Measurements from ENCODE around the gene GLT1D1.

Gene GLT1D1

GRCh38 chr12:128928361-128928760 lies 75.1 kb downstream of the GLT1D1 start:
- Histone ChIP-seq H3K9me3 (ENCODE audit: low read depth, low read length) (no peaks in the 10 kb centered on the region), H3K4me3 (no peak overlapping the region), H3K36me3 (ENCODE audit: insufficient read depth, low read length) (no peaks in the 10 kb centered on the region), H3K27ac (no peak overlapping the region), H3K9ac (ENCODE audit: insufficient read length) (no peak overlapping the region)
- DNase-seq (ENCODE audit: low read depth, low spot score) = no peak
- TF ChIP-seq POLR2AphosphoS5 (IDR thresholded peaks at IDR 0.05; ENCODE audit: borderline replicate concordance, low read depth, low read length) (no peak), EZH2 (IDR thresholded peaks at IDR 0.05) (no peak), FOXP2 (optimal IDR thresholded peaks at IDR 0.05; ENCODE audit: control extremely low read depth, extremely low read length, insufficient read depth) (no peak)

GRCh38 chr12:128929057-128929456 lies 75.8 kb downstream of the GLT1D1 start:
- H3K27ac ChIP-seq = no peak overlapping the region
- no peak for DNase-seq (ENCODE audit: low read depth, low spot score)
- H3K9ac ChIP-seq (ENCODE audit: insufficient read length) = no peak overlapping the region
- H3K36me3 ChIP-seq (ENCODE audit: insufficient read depth, low read length) = no peaks in the 10 kb centered on the region
- TF ChIP-seq POLR2AphosphoS5 (IDR thresholded peaks at IDR 0.05; ENCODE audit: borderline replicate concordance, low read depth, low read length) = no peak
- TF ChIP-seq FOXP2 (optimal IDR thresholded peaks at IDR 0.05; ENCODE audit: control extremely low read depth, extremely low read length, insufficient read depth) = no peak
- no peak for TF ChIP-seq EZH2 (IDR thresholded peaks at IDR 0.05)
- no peak overlapping the region for H3K4me3 ChIP-seq
- no peaks in the 10 kb centered on the region for H3K9me3 ChIP-seq (ENCODE audit: low read depth, low read length)

- no peak for DNase-seq (ENCODE audit: low read depth, low spot score)
- Histone ChIP-seq H3K36me3 (ENCODE audit: insufficient read depth, low read length) (no peaks in the 10 kb centered on the region), H3K9ac (ENCODE audit: insufficient read length) (no peak overlapping the region), H3K9me3 (ENCODE audit: low read depth, low read length) (no peaks in the 10 kb centered on the region), H3K27ac (no peak overlapping the region), H3K4me3 (no peak overlapping the region)
- TF ChIP-seq FOXP2 (optimal IDR thresholded peaks at IDR 0.05; ENCODE audit: control extremely low read depth, extremely low read length, insufficient read depth) (no peak), POLR2AphosphoS5 (IDR thresholded peaks at IDR 0.05; ENCODE audit: borderline replicate concordance, low read depth, low read length) (no peak), EZH2 (IDR thresholded peaks at IDR 0.05) (no peak)
Measured at GRCh38 chr12:128930606-128931005, 77.3 kb downstream of the GLT1D1 start.

- no peaks in the 10 kb centered on the region for H3K36me3 ChIP-seq (ENCODE audit: insufficient read depth, low read length)
- TF ChIP-seq EZH2 (IDR thresholded peaks at IDR 0.05) (no peak), POLR2AphosphoS5 (IDR thresholded peaks at IDR 0.05; ENCODE audit: borderline replicate concordance, low read depth, low read length) (no peak)
- H3K4me3 ChIP-seq = no peak overlapping the region
- H3K9me3 ChIP-seq (ENCODE audit: low read depth, low read length) = no peaks in the 10 kb centered on the region
- H3K9ac ChIP-seq (ENCODE audit: insufficient read length) = no peak overlapping the region
- no peak for DNase-seq (ENCODE audit: low read depth, low spot score)
- H3K27ac ChIP-seq = no peak overlapping the region
Measured at GRCh38 chr12:128932521-128932920, 79.2 kb downstream of the GLT1D1 start.

GRCh38 chr12:128933039-128933438 lies 79.8 kb downstream of the GLT1D1 start:
- Histone ChIP-seq H3K4me3 (no peak overlapping the region), H3K27ac (no peak overlapping the region), H3K36me3 (ENCODE audit: insufficient read depth, low read length) (no peaks in the 10 kb centered on the region), H3K9me3 (ENCODE audit: low read depth, low read length) (no peaks in the 10 kb centered on the region), H3K9ac (ENCODE audit: insufficient read length) (no peak overlapping the region)
- TF ChIP-seq FOXP2 (optimal IDR thresholded peaks at IDR 0.05; ENCODE audit: control extremely low read depth, extremely low read length, insufficient read depth) = no peak
- no peak for TF ChIP-seq POLR2AphosphoS5 (IDR thresholded peaks at IDR 0.05; ENCODE audit: borderline replicate concordance, low read depth, low read length)
- no peak for TF ChIP-seq EZH2 (IDR thresholded peaks at IDR 0.05)
- no peak for DNase-seq (ENCODE audit: low read depth, low spot score)

GRCh38 chr12:128933926-128934325 lies 80.6 kb downstream of the GLT1D1 start:
- DNase-seq (ENCODE audit: low read depth, low spot score) = no peak
- TF ChIP-seq POLR2AphosphoS5 (IDR thresholded peaks at IDR 0.05; ENCODE audit: borderline replicate concordance, low read depth, low read length) (no peak), FOXP2 (optimal IDR thresholded peaks at IDR 0.05; ENCODE audit: control extremely low read depth, extremely low read length, insufficient read depth) (no peak)
- Histone ChIP-seq H3K36me3 (ENCODE audit: insufficient read depth, low read length) (no peaks in the 10 kb centered on the region), H3K4me3 (no peak overlapping the region), H3K27ac (no peak overlapping the region), H3K9me3 (ENCODE audit: low read depth, low read length) (no peaks in the 10 kb centered on the region), H3K9ac (ENCODE audit: insufficient read length) (no peak overlapping the region)

GRCh38 chr12:128938886-128939285 lies 85.6 kb downstream of the GLT1D1 start:
- DNase-seq (ENCODE audit: low read depth, low spot score) = no peak
- no peak for TF ChIP-seq FOXP2 (optimal IDR thresholded peaks at IDR 0.05; ENCODE audit: control extremely low read depth, extremely low read length, insufficient read depth)
- no peak for TF ChIP-seq EZH2 (IDR thresholded peaks at IDR 0.05)
- no peak overlapping the region for H3K27ac ChIP-seq

GRCh38 chr12:128940090-128940888 lies 87.0 kb downstream of the GLT1D1 start:
- no peak for TF ChIP-seq FOXP2 (optimal IDR thresholded peaks at IDR 0.05; ENCODE audit: control extremely low read depth, extremely low read length, insufficient read depth)
- no peak for TF ChIP-seq EZH2 (IDR thresholded peaks at IDR 0.05)
- TF ChIP-seq POLR2AphosphoS5 (IDR thresholded peaks at IDR 0.05; ENCODE audit: borderline replicate concordance, low read depth, low read length) = no peak
- DNase-seq (ENCODE audit: low read depth, low spot score) = no peak
- Histone ChIP-seq H3K9ac (ENCODE audit: insufficient read length) (no peak overlapping the region), H3K9me3 (ENCODE audit: low read depth, low read length) (no peaks in the 10 kb centered on the region), H3K36me3 (ENCODE audit: insufficient read depth, low read length) (no peaks in the 10 kb centered on the region), H3K4me3 (no peak overlapping the region), H3K27ac (no peak overlapping the region)

More at GRCh38 chr12:128938886-128939285, 85.6 kb downstream of the GLT1D1 start:
- Histone ChIP-seq H3K9me3 (ENCODE audit: low read depth, low read length) (no peaks in the 10 kb centered on the region), H3K4me3 (no peak overlapping the region), H3K9ac (ENCODE audit: insufficient read length) (no peak overlapping the region), H3K36me3 (ENCODE audit: insufficient read depth, low read length) (no peaks in the 10 kb centered on the region)

- TF ChIP-seq EZH2 (IDR thresholded peaks at IDR 0.05) (no peak), FOXP2 (optimal IDR thresholded peaks at IDR 0.05; ENCODE audit: control extremely low read depth, extremely low read length, insufficient read depth) (no peak), POLR2AphosphoS5 (IDR thresholded peaks at IDR 0.05; ENCODE audit: borderline replicate concordance, low read depth, low read length) (no peak)
- no peak for DNase-seq (ENCODE audit: low read depth, low spot score)
- no peak overlapping the region for H3K27ac ChIP-seq
- H3K9me3 ChIP-seq (ENCODE audit: low read depth, low read length) = no peaks in the 10 kb centered on the region
- no peak overlapping the region for H3K4me3 ChIP-seq
- no peaks in the 10 kb centered on the region for H3K36me3 ChIP-seq (ENCODE audit: insufficient read depth, low read length)
- no peak overlapping the region for H3K9ac ChIP-seq (ENCODE audit: insufficient read length)
Measured at GRCh38 chr12:128940974-128941373, 87.7 kb downstream of the GLT1D1 start.

Measured in SK-N-MC (cell line).